T-helper 17 cell (primary cell): ENCODE data around the gene ATP8A2. TPM values are rescaled to one million over a fixed set of nuclear protein-coding genes. Genes with fewer than 3 reads are reported as not detected.
A peak's percentile ranks its signal among the peaks of the same experiment; 100 is the strongest.

Experiments
- ATAC-seq: fragments of 150-1000 bp; cut with Tn5 transposase; 2 replicates; pipeline ENCODE4 v1.10.0; 2021; ENCODE audit warnings: mild to moderate bottlenecking, moderate library complexity
- DNase-seq, 3 donors: peaks; one replicate each; pipeline versions ENCODE4 v3.0.0 to v3.0.0-alpha.2; 2020 to 2021
- H3K9me3 ChIP-seq: one replicate; pipeline ENCODE4 v1.7.0; 2013; ENCODE audit warnings: low read length, mild to moderate bottlenecking; ENCODE audit not compliant: control insufficient read depth, poor library complexity, severe bottlenecking
- H3K27ac Mint-ChIP-seq: one replicate; pipeline ENCODE4 v1.8.0; 2022; ENCODE audit warnings: mild to moderate bottlenecking, moderate library complexity, mixed read lengths
- H3K27me3 Mint-ChIP-seq: one replicate; pipeline ENCODE4 v1.8.0; 2022; ENCODE audit warnings: mixed read lengths
- H3K36me3 Mint-ChIP-seq: one replicate; pipeline ENCODE4 v1.8.0; 2022; ENCODE audit warnings: low read depth, mixed read lengths
- H3K4me1 Mint-ChIP-seq: one replicate; pipeline ENCODE4 v1.8.0; 2022; ENCODE audit warnings: mild to moderate bottlenecking, mixed read lengths
- H3K4me3 Mint-ChIP-seq: one replicate; pipeline ENCODE4 v1.8.0; 2022; ENCODE audit warnings: mild to moderate bottlenecking, moderate library complexity, mixed read lengths
- total RNA-seq, 4 donors: library from RNA in 2 of 4; stranded (reverse) in 2 of 4; gene quantifications; one replicate each; pipeline ENCODE4 v1.2.3 and lab custom pipeline; 2022 to 2026

Gene ATP8A2
- total RNA-seq, 2 donors from 2014 or later: 0.18 to 0.20 TPM

DNA sequence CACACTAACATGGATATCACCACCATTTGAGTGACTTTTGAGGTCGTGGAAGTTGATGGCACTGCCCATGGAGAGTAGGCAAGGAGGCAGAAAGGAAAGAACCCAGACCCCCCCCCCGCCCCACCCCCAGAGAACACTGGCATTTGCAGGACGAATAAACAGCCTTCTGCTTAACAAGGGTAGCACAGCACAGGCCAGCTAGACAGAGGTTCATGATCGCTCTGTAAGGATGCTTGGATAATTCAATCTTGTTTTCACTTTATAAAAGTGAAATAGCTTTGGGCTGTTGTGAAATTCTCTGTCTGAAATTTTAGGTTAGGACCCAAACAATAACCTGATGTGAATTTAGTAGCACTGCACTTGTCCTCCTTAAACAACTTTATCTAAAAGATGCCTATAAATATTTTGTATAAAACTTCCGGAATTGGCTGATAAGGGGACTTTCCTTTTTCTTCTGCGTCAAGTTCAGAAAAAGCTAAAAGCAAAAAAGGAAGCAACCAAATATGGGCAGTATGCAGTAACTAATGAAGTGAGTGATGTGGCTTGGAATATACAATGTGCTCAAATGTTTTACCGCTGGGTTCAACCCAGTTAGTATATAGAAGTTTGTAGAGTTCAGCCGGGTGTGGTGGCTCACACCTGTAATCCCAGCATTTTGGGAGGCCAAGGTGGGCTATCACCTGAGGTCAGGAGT, 516.3 kb downstream of the ATP8A2 start:
- ATAC-seq (peak; percentile 93), DNase-seq (no peak)
- Mint-ChIP-seq H3K4me1 (peaks cover 6% of the 10 kb centered on the region), H3K4me3 (peak overlapping the region; percentile 80), H3K27ac (peak overlapping the region; percentile 93), H3K36me3 (no peaks in the 10 kb centered on the region), H3K27me3 (no peaks in the 10 kb centered on the region)
- H3K9me3 ChIP-seq: no peaks in the 10 kb centered on the region

DNA sequence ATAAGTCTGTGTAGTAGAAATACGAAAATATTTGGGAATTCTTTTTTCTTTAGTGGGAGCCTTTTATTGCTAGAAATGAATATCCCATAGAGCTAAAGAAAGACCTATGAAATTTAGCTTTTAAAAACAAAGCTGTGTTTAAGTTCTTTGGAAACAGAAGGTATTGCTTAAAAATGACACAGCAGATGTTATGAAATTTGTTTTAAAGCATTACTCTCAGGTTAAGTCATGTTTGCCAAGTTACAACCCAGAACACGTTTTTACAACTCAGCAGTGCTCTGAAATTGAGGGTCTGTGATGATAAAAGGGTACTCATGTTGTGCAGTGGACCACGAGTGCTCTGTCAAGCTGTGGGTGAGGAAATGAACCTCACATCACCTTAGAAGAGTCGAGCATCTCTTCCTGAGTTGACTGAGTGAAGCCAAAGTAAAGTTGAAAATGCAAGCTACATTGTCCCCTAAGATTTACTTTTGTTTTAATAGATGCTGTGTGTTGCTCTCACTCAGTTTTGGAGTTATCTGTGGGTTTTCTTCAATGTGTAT, 519.0 kb downstream of the ATP8A2 start:
- H3K27ac Mint-ChIP-seq: peak overlapping the region; percentile 66
- peaks cover 4% of the 10 kb centered on the region for H3K4me1 Mint-ChIP-seq
- H3K9me3 ChIP-seq: no peaks in the 10 kb centered on the region
- no peak for DNase-seq
- no peaks in the 10 kb centered on the region for H3K27me3 Mint-ChIP-seq
- no peak overlapping the region for H3K4me3 Mint-ChIP-seq
- ATAC-seq: no peak
- no peaks in the 10 kb centered on the region for H3K36me3 Mint-ChIP-seq

GRCh38 chr13:25898991-25899390, 527.2 kb downstream of the ATP8A2 start:
- Mint-ChIP-seq H3K4me1 (peaks cover 22% of the 10 kb centered on the region), H3K4me3 (no peak overlapping the region), H3K27ac (peak overlapping the region; percentile 81), H3K27me3 (peaks cover 6% of the 10 kb centered on the region), H3K36me3 (no peaks in the 10 kb centered on the region)
- DNase-seq: no peak
- H3K9me3 ChIP-seq: no peaks in the 10 kb centered on the region
- ATAC-seq: no peak

DNA sequence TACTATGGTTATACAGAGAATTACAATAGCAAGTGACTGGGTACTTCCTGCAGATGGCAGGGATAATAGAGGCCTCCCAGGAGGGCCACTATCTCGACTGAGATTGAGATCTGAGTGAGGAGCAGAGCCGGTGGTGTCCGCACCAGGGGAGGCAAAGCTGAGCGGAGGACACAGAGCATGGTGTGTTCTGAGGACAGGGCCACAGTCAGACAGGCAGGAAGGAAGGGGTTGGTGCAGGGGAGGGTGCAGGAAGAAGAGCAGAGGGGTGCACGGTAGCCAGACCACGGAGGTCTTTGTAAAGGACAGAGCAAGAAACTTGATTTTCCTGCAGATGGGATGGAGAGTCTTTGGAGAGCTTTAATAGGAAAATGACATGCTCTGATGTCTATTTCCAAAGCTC, 527.7 kb downstream of the ATP8A2 start:
- Mint-ChIP-seq H3K4me3 (peak overlapping the region; percentile 31), H3K27me3 (peaks cover 6% of the 10 kb centered on the region), H3K36me3 (no peaks in the 10 kb centered on the region), H3K27ac (peak overlapping the region; percentile 81), H3K4me1 (peaks cover 22% of the 10 kb centered on the region)
- no peak for ATAC-seq
- H3K9me3 ChIP-seq: no peaks in the 10 kb centered on the region
- no peak for DNase-seq

DNA sequence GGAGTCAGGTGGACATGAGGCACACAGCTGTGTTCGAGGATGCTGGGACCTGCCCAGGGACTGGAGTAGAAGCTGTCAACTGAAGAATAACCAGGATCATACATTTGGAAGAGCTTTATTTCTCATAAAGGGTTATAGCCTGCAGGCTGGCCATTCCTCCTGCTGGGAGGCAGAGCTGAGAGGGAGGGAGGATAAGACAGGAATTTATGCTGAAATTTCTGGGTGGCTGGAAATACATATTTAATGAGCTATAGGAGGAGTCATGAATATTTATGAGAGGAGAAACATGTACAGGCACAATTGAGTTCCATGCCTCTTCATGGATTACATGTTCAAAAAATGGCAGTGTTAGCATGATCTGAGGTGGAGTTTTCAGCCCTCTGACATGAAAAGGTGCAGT, 528.2 kb downstream of the ATP8A2 start:
- ATAC-seq: no peak
- H3K27me3 Mint-ChIP-seq: peaks cover 6% of the 10 kb centered on the region
- DNase-seq: no peak
- H3K9me3 ChIP-seq: no peaks in the 10 kb centered on the region
- peaks cover 22% of the 10 kb centered on the region for H3K4me1 Mint-ChIP-seq
- peak overlapping the region; percentile 15 for H3K4me3 Mint-ChIP-seq
- H3K36me3 Mint-ChIP-seq: no peaks in the 10 kb centered on the region
- peak overlapping the region; percentile 81 for H3K27ac Mint-ChIP-seq

DNA sequence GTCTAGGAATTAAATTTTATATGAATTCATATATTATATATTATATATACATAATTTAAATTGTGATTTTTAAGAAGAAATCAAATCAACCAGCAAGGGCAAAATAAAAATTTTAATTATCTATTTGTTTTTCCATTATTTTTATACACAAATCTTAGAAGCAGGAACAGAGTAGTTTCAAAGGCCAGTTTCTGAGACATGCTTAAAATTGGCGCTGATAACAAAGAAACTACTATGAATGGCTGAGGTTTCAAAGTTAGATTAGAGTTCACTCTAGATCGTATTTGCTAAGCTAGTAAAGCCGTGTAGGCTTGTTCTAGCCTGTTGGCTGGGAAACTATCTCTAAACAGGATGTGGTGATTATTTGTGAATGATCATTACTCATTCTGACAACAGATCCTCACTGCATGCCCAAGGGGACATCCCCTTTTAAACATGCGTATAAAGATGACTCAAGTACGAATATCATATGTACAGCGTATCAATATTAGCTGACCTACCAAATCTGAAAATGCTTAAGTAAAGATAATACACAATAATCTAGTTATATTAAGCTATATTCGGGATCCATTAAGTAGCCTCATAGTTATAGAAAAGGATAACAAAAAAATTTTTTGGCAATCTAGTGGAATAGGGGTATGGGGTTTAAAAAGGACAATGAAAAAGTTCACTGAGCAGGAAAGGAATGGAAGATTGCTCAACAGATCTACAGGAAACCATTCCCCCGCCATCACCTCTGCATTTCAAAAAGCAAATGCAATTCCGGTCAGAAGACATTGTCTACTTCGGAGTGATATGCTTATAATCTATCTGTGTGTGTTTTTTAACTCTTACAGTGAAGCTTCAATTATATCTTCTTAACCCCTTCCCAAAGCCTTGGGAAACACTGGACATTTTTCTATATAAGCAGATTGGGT, 529.9 kb downstream of the ATP8A2 start:
- Mint-ChIP-seq H3K36me3 (no peaks in the 10 kb centered on the region), H3K27ac (no peak overlapping the region), H3K4me3 (peak overlapping the region; percentile 13), H3K27me3 (peaks cover 6% of the 10 kb centered on the region), H3K4me1 (peaks cover 22% of the 10 kb centered on the region)
- ATAC-seq: peak; percentile 96
- H3K9me3 ChIP-seq: no peaks in the 10 kb centered on the region
- no peak for DNase-seq

- DNase-seq (no peak), ATAC-seq (peak; percentile 14)
- no peaks in the 10 kb centered on the region for H3K9me3 ChIP-seq
- Mint-ChIP-seq H3K27me3 (peaks cover 6% of the 10 kb centered on the region), H3K4me1 (peaks cover 22% of the 10 kb centered on the region), H3K4me3 (no peak overlapping the region), H3K27ac (no peak overlapping the region), H3K36me3 (no peaks in the 10 kb centered on the region)
Observed at GRCh38 chr13:25902455-25902854, 530.7 kb downstream of the ATP8A2 start.

DNA sequence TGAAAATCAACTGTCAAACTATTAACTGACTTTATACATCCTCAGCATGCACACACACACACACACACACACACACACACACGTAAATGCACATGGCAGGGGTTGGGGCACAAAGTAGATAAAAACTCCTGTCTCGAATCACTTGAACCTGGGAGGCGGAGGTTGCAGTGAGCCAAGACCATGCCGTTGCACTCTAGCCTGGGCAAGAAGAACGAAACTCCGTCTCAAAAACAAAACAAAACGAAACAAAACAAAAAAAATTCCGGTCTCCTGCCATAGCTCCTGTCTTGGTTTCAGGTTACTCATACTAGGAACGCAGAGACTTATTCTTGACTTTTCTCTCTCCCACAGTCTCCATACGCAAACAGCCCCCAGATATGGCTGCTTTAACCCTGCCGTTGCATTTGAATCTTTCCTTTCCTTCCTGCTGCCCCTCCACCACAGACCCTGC, 531.1 kb downstream of the ATP8A2 start:
- Mint-ChIP-seq H3K27ac (no peak overlapping the region), H3K36me3 (no peaks in the 10 kb centered on the region), H3K27me3 (peaks cover 6% of the 10 kb centered on the region), H3K4me3 (no peak overlapping the region), H3K4me1 (peaks cover 22% of the 10 kb centered on the region)
- ATAC-seq (peak; percentile 15), DNase-seq (no peak)
- H3K9me3 ChIP-seq: no peaks in the 10 kb centered on the region

- DNase-seq (no peak), ATAC-seq (no peak)
- peaks cover 4% of the 10 kb centered on the region for H3K27me3 Mint-ChIP-seq
- H3K4me3 Mint-ChIP-seq: no peak overlapping the region
- no peak overlapping the region for H3K27ac Mint-ChIP-seq
- no peaks in the 10 kb centered on the region for H3K9me3 ChIP-seq
- H3K4me1 Mint-ChIP-seq: peaks cover 17% of the 10 kb centered on the region
- H3K36me3 Mint-ChIP-seq: no peaks in the 10 kb centered on the region
Observed at GRCh38 chr13:25904830-25905229, 533.1 kb downstream of the ATP8A2 start.

DNA sequence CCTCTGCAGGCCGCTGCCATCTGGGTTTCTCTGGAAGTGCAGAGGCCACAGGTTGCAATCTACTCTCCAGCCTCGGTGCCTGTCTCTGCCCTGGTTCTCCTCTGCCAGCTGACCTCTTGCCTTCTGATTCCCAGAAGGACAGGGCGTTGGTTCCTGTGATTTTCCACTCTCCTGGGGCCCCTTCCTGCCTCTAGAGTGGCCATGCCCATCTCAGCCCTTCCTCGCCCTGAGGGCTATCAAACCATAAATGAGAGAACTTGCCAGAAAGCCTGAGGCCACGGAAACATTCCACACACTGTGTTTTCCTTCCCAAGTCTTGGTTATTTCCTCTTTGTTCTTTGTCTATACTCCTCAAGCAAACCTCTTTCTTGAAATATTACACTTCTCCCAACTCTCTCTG, 533.8 kb downstream of the ATP8A2 start:
- Mint-ChIP-seq H3K27ac (no peak overlapping the region), H3K4me1 (peaks cover 12% of the 10 kb centered on the region), H3K4me3 (no peak overlapping the region), H3K27me3 (no peaks in the 10 kb centered on the region), H3K36me3 (no peaks in the 10 kb centered on the region)
- DNase-seq (no peak), ATAC-seq (no peak)
- no peaks in the 10 kb centered on the region for H3K9me3 ChIP-seq

- Mint-ChIP-seq H3K27me3 (no peaks in the 10 kb centered on the region), H3K4me3 (no peak overlapping the region), H3K27ac (no peak overlapping the region), H3K36me3 (no peaks in the 10 kb centered on the region), H3K4me1 (peaks cover 7% of the 10 kb centered on the region)
- no peak for DNase-seq
- H3K9me3 ChIP-seq: no peaks in the 10 kb centered on the region
- ATAC-seq: no peak
Observed at GRCh38 chr13:25906191-25906661, 534.5 kb downstream of the ATP8A2 start.

DNA sequence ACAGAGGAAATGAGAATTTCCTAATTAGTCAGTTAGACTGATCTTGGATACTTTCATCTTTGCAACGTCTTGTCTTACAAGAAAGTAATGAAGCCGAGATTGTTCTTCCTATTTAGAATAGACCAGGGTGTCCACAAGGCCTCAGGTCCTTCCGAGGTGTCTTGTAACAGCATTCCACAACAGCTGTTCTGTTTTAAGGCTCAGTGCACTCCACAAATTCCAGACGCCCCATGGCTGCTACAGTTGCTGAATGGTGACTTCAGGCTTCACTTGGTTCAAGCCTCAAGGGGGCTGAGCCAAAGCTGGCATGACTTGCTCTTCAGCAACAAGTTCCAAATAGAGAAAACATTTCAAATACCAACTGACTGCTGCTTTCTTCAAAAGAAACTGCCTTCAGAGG, 536.6 kb downstream of the ATP8A2 start:
- ATAC-seq: no peak
- no peaks in the 10 kb centered on the region for H3K9me3 ChIP-seq

GRCh38 chr13:25910243-25910642, 538.5 kb downstream of the ATP8A2 start:
- H3K4me3 Mint-ChIP-seq: no peak overlapping the region
- no peaks in the 10 kb centered on the region for H3K9me3 ChIP-seq
- no peaks in the 10 kb centered on the region for H3K36me3 Mint-ChIP-seq
- no peak overlapping the region for H3K27ac Mint-ChIP-seq
- ATAC-seq (no peak), DNase-seq (no peak)
- H3K4me1 Mint-ChIP-seq: no peaks in the 10 kb centered on the region
- no peaks in the 10 kb centered on the region for H3K27me3 Mint-ChIP-seq

More for the DNA sequence above, 536.6 kb downstream of the ATP8A2 start:
- no peak for DNase-seq
- no peak overlapping the region for H3K27ac Mint-ChIP-seq
- no peaks in the 10 kb centered on the region for H3K27me3 Mint-ChIP-seq
- H3K4me1 Mint-ChIP-seq: no peaks in the 10 kb centered on the region
- H3K4me3 Mint-ChIP-seq: no peak overlapping the region
- no peaks in the 10 kb centered on the region for H3K36me3 Mint-ChIP-seq
